HUES6 (cell line): ENCODE results near the gene TLE3.

Source experiments
- H3K27ac ChIP-seq: 2 replicates; pipeline ENCODE4 v1.7.0; 2013; ENCODE audit warnings: low read depth, mild to moderate bottlenecking, low read length, inconsistent platforms
- H3K27me3 ChIP-seq: 2 replicates; pipeline ENCODE4 v1.6.1; 2013; ENCODE audit warnings: low read length; ENCODE audit not compliant: control insufficient read depth, insufficient read depth
- H3K36me3 ChIP-seq: 2 replicates; pipeline ENCODE4 v1.6.1; 2013; ENCODE audit warnings: low read length; ENCODE audit not compliant: control insufficient read depth, insufficient read depth
- H3K4me1 ChIP-seq: 2 replicates; pipeline ENCODE4 v1.6.1; 2013; ENCODE audit warnings: low read length; ENCODE audit not compliant: control insufficient read depth, insufficient read depth
- H3K4me3 ChIP-seq: 2 replicates; pipeline ENCODE4 v1.5.1; 2013; ENCODE audit warnings: low read depth, low read length
- H3K9ac ChIP-seq: one replicate; pipeline ENCODE4 v1.6.1; 2013; ENCODE audit warnings: mild to moderate bottlenecking, low read length
- H3K9me3 ChIP-seq: 2 replicates; pipeline ENCODE4 v1.6.1; 2013; ENCODE audit warnings: low read depth, low read length; ENCODE audit not compliant: control insufficient read depth, insufficient read depth

TLE3 gene

GRCh38 chr15:70082281-70082900, 15.3 kb downstream of the TLE3 start:
- Histone ChIP-seq H3K9ac (no peak overlapping the region), H3K27me3 (no peaks in the 10 kb centered on the region), H3K27ac (no peak overlapping the region)

DNA sequence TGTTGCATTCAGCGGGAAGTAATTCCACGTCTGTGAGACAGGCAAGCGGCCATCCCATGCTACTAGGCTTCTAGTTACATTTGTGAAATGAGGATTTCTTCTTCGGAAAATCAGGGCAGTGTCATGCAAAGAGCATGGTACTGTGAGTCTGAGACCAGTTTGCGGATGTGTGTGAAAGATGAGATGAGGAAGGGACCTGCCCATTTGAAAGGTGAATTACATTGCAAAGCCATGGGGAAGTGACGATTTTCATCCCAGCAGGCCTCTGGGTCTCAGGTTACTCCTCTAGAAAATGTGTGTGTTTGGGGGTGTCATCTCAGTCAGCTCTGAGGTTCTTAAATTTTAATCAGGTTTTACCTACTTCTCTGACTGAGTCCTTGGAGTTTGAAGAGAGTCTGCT, 16.1 kb downstream of the TLE3 start:
- Histone ChIP-seq H3K4me1 (peaks cover 67% of the 10 kb centered on the region), H3K27me3 (no peaks in the 10 kb centered on the region), H3K9me3 (no peaks in the 10 kb centered on the region), H3K27ac (no peak overlapping the region), H3K36me3 (peaks cover 86% of the 10 kb centered on the region), H3K9ac (no peak overlapping the region), H3K4me3 (no peak overlapping the region)

More at GRCh38 chr15:70082281-70082900, 15.3 kb downstream of the TLE3 start:
- peaks cover 90% of the 10 kb centered on the region for H3K36me3 ChIP-seq
- H3K9me3 ChIP-seq, result no peaks in the 10 kb centered on the region
- H3K4me3 ChIP-seq, result no peak overlapping the region
- peaks cover 70% of the 10 kb centered on the region for H3K4me1 ChIP-seq

DNA sequence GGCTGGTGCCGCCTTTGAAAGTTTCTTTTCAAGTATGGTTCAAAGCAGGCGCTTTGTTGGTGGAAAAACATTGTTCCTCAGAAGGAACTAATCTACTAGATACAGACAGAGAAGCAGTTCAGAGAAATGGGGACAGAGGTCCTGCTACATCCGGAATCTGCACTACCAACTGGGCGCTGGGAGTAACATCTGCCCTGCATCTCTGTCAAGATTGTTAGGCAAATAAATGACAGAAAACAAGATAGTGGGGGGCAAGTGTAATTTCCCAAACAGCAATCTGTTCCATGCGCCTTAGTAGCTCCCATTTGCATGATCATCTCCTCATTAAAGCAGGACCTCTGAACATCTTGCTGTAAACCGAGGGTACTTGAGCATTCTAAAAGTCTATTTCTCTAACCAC, 17.4 kb downstream of the TLE3 start:
- Histone ChIP-seq H3K4me1 (peaks cover 66% of the 10 kb centered on the region), H3K27me3 (no peaks in the 10 kb centered on the region), H3K9ac (no peak overlapping the region), H3K36me3 (peaks cover 86% of the 10 kb centered on the region), H3K4me3 (no peak overlapping the region), H3K9me3 (no peaks in the 10 kb centered on the region), H3K27ac (no peak overlapping the region)

- no peak overlapping the region for H3K4me3 ChIP-seq
- no peaks in the 10 kb centered on the region for H3K27me3 ChIP-seq
- no peak overlapping the region for H3K27ac ChIP-seq
- H3K4me1 ChIP-seq, result peaks cover 66% of the 10 kb centered on the region
- H3K9ac ChIP-seq, result no peak overlapping the region
- no peaks in the 10 kb centered on the region for H3K9me3 ChIP-seq
- H3K36me3 ChIP-seq, result peaks cover 86% of the 10 kb centered on the region
Observed at GRCh38 chr15:70079888-70080287, 17.8 kb downstream of the TLE3 start.

GRCh38 chr15:70078578-70079417, 18.9 kb downstream of the TLE3 start:
- H3K27ac ChIP-seq, result no peak overlapping the region
- H3K9me3 ChIP-seq, result no peaks in the 10 kb centered on the region

DNA sequence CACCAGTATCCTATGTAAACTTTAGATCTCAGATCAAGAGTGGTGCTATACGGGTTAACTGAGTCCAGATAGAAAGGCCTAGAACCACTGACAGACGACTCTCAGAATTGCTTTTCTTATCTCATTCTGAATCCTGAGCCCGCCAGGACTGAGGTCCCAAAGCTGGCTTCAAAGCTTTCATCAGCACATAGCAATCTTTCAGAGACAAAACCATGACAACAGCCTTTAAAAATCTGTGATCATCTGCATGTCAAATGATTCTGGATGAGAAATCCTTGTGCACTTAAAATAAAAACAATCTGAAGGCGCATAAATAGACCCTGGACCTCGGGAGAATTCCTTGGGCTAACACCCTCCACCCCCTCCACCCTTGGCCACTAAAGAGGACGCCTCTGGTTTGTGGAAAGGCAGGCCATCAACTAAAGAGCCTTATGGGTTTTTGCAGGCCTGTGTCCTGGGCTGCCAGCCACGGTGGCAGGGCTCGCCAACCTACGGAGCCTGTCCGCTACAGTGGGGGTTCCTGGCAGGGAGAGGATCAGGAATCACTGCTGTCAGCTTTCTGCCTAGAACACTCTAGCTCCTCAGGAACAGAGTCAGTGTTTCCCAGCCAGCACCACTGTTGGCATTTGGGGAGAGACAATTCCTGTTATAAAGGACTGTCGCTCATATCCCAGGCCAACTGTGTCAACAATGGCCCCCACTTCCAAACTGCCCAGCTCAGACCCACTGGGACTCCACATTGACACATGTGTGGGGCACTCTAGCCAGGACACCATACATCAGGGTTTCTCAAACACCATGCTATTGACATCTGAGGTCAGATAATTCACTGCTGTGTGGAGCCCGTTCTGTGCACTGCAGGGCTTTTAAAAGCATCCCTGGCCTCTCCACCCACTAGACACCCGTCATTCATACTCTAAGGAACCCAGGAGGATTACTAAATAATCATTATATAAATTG, 20.2 kb downstream of the TLE3 start:
- H3K27me3 ChIP-seq, result no peaks in the 10 kb centered on the region
- no peak overlapping the region for H3K27ac ChIP-seq
- no peak overlapping the region for H3K9ac ChIP-seq
- no peak overlapping the region for H3K4me3 ChIP-seq
- peaks cover 91% of the 10 kb centered on the region for H3K36me3 ChIP-seq
- no peaks in the 10 kb centered on the region for H3K9me3 ChIP-seq
- peaks cover 46% of the 10 kb centered on the region for H3K4me1 ChIP-seq

More at GRCh38 chr15:70078578-70079417, 18.9 kb downstream of the TLE3 start:
- Histone ChIP-seq H3K4me3 (no peak overlapping the region), H3K9ac (no peak overlapping the region), H3K36me3 (peaks cover 86% of the 10 kb centered on the region), H3K27me3 (no peaks in the 10 kb centered on the region), H3K4me1 (peaks cover 57% of the 10 kb centered on the region)

DNA sequence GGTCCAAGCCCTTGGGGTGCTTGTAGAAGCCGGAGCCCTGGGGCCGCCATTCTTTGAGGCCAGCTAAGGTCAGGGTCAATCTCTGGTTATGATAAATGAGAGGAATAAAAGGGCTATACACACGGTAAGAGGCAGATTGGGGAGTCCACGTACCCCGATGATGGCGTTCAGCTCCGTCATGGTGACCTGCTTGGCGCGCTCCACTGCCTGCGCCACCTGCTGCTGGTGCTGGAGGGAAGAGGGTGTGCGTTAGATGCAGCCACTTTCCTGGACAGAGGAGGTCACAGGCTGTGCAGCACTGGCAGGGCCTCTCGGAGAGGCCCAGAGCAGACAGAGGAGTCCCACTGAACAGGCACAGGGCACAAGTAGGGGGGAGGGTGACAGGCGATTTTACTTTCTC, 23.3 kb downstream of the TLE3 start:
- no peak overlapping the region for H3K4me3 ChIP-seq
- H3K4me1 ChIP-seq, result peaks cover 17% of the 10 kb centered on the region
- H3K27ac ChIP-seq, result no peak overlapping the region
- H3K9me3 ChIP-seq, result no peaks in the 10 kb centered on the region
- H3K36me3 ChIP-seq, result peaks cover 92% of the 10 kb centered on the region
- H3K9ac ChIP-seq, result no peak overlapping the region
- no peaks in the 10 kb centered on the region for H3K27me3 ChIP-seq

GRCh38 chr15:70072479-70072878, 25.2 kb downstream of the TLE3 start:
- Histone ChIP-seq H3K4me1 (peaks cover 3% of the 10 kb centered on the region; the same call in 1 of the 2 replicates), H3K9ac (no peak overlapping the region), H3K36me3 (peaks cover 94% of the 10 kb centered on the region), H3K27ac (no peak overlapping the region), H3K27me3 (no peaks in the 10 kb centered on the region), H3K9me3 (no peaks in the 10 kb centered on the region), H3K4me3 (no peak overlapping the region)

DNA sequence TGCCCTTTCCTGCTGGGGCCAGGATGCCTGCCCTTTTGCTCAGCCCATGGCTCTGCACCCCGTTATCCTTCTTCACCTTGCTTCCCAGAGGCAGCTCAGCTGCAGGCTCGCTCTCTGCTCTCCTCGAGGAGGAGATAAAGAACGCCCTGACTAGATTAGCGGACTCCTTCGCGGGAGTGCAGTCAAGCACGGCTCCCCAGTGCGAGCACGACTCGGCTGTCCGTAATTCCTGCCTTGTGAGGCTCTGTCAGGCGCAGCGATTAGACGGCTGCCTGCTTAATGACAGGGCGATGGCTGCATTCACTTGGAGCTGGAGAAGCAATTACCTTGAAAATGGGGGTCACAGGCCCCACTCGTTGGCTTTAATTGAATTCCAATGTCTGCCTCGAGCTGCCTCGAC, 25.9 kb downstream of the TLE3 start:
- Histone ChIP-seq H3K36me3 (peaks cover 98% of the 10 kb centered on the region), H3K9ac (no peak overlapping the region), H3K27me3 (no peaks in the 10 kb centered on the region), H3K27ac (no peak overlapping the region), H3K4me3 (no peak overlapping the region), H3K4me1 (0 out of 2 replicates have a peak, but pooled peaks cover 3% of the 10 kb centered on the region), H3K9me3 (no peaks in the 10 kb centered on the region)

- Histone ChIP-seq H3K36me3 (peaks cover 97% of the 10 kb centered on the region), H3K27me3 (no peaks in the 10 kb centered on the region), H3K9ac (no peak overlapping the region), H3K9me3 (no peaks in the 10 kb centered on the region), H3K27ac (no peak overlapping the region), H3K4me1 (0 out of 2 replicates have a peak, but pooled peaks cover 3% of the 10 kb centered on the region), H3K4me3 (no peak overlapping the region)
Observed at GRCh38 chr15:70069716-70070115, 28.0 kb downstream of the TLE3 start.
